Esophagus (tissue), 2 donors: ENCODE results near the gene EHBP1. TPM values are rescaled to one million over a fixed set of nuclear protein-coding genes. Genes with fewer than 3 reads are reported as not detected.

ENCODE experiments used
- H3K27ac ChIP-seq, 2 donors: one replicate each; pipeline ENCODE4 v1.5.1; 2013; ENCODE audit warnings: low read depth in 2 of 2, mild to moderate bottlenecking in 2 of 2, inconsistent platforms in 1 of 2, low read length in 1 of 2, moderate library complexity in 1 of 2
- H3K27me3 ChIP-seq, 2 donors: one replicate each; pipeline ENCODE4 v1.6.1; 2013; ENCODE audit warnings: low read length in 2 of 2, control low read depth in 1 of 2, mild to moderate bottlenecking in 1 of 2; ENCODE audit not compliant: insufficient read depth in 2 of 2, control insufficient read depth in 1 of 2
- H3K36me3 ChIP-seq, 2 donors: one replicate each; pipeline ENCODE4 v1.6.1; 2013; ENCODE audit warnings: low read length in 1 of 2; ENCODE audit not compliant: control insufficient read depth in 2 of 2, insufficient read depth in 2 of 2
- H3K4me1 ChIP-seq, 2 donors: one replicate each; pipeline ENCODE4 v1.6.1; 2013; ENCODE audit warnings: low read length in 1 of 2; ENCODE audit not compliant: control insufficient read depth in 2 of 2, insufficient read depth in 2 of 2
- H3K4me3 ChIP-seq, 2 donors: one replicate each; pipeline ENCODE4 v1.5.1; 2013; ENCODE audit warnings: low read length in 2 of 2, mild to moderate bottlenecking in 2 of 2, low read depth in 1 of 2, moderate library complexity in 1 of 2
- H3K9me3 ChIP-seq, 2 donors: one replicate each; pipeline ENCODE4 v1.6.1; 2013; ENCODE audit warnings: mild to moderate bottlenecking in 2 of 2, low read depth in 1 of 2, low read length in 1 of 2, moderate library complexity in 1 of 2; ENCODE audit not compliant: control insufficient read depth in 2 of 2, insufficient read depth in 1 of 2
- WGBS, 2 donors: extraction: QIAGEN DNeasy Blood & Tissue Kit; methylation state at CpG; one replicate each; pipeline ENCODE4 v1.1.7; 2013; 5-methylcytosine and 5-hydroxymethylcytosine counted together
- polyA plus RNA-seq, 2 donors: library from polyadenylated mRNA; stranded (reverse); fragments of 200-250 nt; gene quantifications; one replicate each; pipeline ENCODE4 v1.2.3, GENCODE V29; 2013
- donor health status: healthy with polysubstance abuse.
- donor health status: Bipolar disorder and iron deficiency.

EHBP1 gene
- polyA plus RNA-seq, 2 donors, result 14.1 to 28.9 TPM

DNA sequence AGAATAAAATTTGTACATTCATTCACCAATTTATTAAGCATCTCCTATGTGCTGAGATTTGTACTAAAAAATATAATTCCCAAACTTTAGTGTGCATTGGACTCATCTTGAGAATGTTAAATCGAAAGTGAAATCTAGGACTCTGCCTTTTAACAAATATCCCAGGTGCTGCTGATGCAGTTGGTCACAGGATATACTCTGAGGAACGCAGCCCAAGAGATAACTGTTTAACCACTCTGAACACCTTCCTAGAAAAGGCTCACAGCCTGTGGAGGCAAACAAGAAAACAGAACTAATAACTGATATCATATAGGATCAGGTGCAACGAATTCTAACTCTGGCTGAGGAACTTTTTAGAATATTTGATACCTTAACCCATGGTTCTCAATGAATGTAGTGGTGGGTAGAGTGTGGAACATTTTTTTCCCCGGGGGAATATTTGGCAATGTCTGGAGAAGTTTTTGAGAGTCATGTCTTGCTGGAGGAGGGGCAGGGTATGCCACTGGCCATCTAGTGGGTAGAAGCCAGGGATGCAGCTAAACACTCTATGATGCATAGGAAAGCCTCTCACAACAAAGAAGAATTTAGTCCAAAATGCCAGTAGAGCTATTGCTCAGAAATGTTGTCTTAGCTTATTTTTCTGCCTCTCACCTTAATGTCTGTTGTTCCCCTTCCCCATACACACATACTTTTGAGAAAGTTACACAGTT lies 96.5 kb downstream of the EHBP1 start:
- no peak overlapping the region for H3K27ac ChIP-seq
- 66 to 86% methylated on average over 4 of the region's 4 CpGs for WGBS, 2 donors
- H3K4me3 ChIP-seq, result no peak overlapping the region
- H3K36me3 ChIP-seq, result peaks cover 0 to 2% of the 10 kb centered on the region in 2 donors
- H3K4me1 ChIP-seq, result no peaks in the 10 kb centered on the region
- H3K9me3 ChIP-seq, result no peaks in the 10 kb centered on the region
- no peaks in the 10 kb centered on the region for H3K27me3 ChIP-seq

DNA sequence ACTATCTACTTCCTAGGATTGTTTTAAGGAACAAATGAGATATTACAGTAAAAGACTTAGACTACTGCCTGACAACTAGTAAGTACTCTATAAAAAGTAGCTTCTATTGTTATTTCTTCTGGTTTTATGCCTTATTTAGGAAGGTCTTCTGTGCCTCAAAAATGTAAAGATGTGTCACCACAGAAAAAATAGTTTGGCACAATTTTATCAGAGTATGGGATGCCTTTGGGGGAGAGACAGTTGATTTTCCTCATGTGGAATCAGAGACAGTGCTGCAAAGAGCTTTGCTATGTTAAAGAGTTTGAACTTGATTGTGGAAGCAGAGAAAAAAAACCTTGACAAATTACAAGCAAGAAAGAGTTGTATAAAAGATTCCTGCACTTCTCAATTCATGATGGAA lies 98.4 kb downstream of the EHBP1 start:
- no peaks in the 10 kb centered on the region for H3K9me3 ChIP-seq
- H3K27ac ChIP-seq, result no peak overlapping the region
- H3K4me3 ChIP-seq, result no peak overlapping the region
- peaks cover 0 to 2% of the 10 kb centered on the region in 2 donors for H3K36me3 ChIP-seq
- H3K4me1 ChIP-seq, result no peaks in the 10 kb centered on the region
- no peaks in the 10 kb centered on the region for H3K27me3 ChIP-seq

DNA sequence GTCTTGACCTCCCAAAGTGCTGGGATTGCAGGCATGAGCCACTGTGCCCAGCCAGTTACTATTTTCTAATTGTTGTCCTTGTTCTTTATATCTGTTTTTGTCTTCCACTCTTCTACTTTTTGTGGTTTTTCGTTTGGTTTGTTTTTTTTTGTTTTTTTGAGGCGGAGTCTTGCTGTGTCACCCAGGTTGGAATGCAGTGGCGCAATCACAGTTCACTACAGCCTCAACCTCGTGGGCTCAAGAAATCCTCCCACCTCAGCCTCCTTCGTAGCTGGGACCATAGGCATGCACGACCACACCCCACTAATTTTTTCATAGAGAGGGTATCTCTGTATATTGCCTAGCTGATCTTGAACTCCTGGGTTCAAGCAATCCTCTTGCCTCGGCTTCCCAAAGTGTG lies 100.7 kb downstream of the EHBP1 start:
- peaks cover 0 to 2% of the 10 kb centered on the region in 2 donors for H3K36me3 ChIP-seq
- no peaks in the 10 kb centered on the region for H3K4me1 ChIP-seq
- no peaks in the 10 kb centered on the region for H3K27me3 ChIP-seq
- no peaks in the 10 kb centered on the region for H3K9me3 ChIP-seq
- no peak overlapping the region for H3K4me3 ChIP-seq
- 92 to 93% methylated on average over 7 of the region's 7 CpGs for WGBS, 2 donors
- H3K27ac ChIP-seq, result no peak overlapping the region

DNA sequence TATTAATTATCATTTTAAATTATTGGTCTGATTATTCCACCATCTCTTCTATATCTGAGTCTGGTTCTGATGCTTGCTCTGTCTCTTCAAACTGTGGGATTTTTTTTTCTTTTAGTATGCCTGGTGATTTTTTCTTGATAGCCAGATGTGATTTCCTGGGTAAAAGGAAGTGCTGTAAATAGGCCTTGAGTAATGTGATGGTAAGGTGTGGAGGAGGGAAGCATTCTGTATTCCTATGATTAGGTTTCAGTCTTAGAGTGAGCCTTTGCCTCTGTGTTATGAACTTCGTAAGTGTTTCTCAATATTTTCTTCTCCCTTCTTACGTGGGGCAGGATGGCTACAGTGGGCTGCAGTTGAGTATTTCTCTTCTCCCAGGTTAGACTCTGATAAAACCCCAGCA lies 103.0 kb downstream of the EHBP1 start:
- 95 to 100% methylated on average over 2 of the region's 2 CpGs for WGBS, 2 donors
- H3K4me3 ChIP-seq, result no peak overlapping the region
- no peaks in the 10 kb centered on the region for H3K9me3 ChIP-seq
- peaks cover 0 to 2% of the 10 kb centered on the region in 2 donors for H3K36me3 ChIP-seq
- no peaks in the 10 kb centered on the region for H3K27me3 ChIP-seq
- H3K27ac ChIP-seq, result no peak overlapping the region
- H3K4me1 ChIP-seq, result peaks cover 3 to 6% of the 10 kb centered on the region in 2 donors

DNA sequence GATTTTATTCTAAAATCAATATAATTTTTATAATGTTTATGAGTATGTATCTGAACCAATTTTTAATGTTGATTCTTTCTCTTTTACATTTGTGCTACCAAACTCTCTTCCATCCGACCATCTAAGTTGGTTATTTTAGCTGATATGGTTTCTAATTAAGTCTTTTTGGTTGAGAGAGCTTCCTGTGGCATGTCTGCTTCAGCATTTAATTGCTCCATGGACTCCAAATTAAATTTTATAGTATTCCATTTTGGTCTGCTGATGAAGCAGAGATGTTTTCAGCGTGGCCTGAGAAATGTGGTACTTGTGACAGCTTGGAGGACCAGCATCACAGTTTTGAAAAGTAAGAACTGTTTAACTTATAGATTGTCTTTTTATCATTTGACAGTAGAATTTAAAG lies 105.6 kb downstream of the EHBP1 start:
- 93 to 95% methylated on average over 2 of the region's 2 CpGs for WGBS, 2 donors

DNA sequence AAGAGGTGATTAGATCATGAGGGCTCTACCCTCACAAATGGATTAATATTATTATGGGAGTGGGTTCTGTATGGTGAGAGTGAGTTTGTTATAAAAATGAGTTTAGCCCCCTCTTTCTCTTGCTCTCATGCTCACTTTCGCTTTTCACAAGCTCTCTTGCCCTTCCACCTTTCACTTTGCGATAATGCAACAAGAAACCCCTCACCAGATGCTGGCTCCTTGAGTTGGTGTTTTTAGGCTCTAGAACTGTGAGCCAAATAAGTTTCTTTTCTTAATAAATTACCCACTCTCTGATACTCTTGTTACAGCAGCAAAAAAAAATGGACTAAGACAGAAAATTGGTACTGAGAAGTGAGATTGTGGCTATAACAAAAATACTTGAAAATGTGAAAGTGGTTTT lies 106.5 kb downstream of the EHBP1 start:
- Histone ChIP-seq H3K4me1 (peaks cover 3 to 6% of the 10 kb centered on the region in 2 donors), H3K4me3 (no peak overlapping the region), H3K27ac (no peak overlapping the region), H3K36me3 (no peaks in the 10 kb centered on the region), H3K27me3 (no peaks in the 10 kb centered on the region), H3K9me3 (no peaks in the 10 kb centered on the region)
- 97 to 100% methylated on average over 2 of the region's 2 CpGs for WGBS, 2 donors

More for the DNA sequence above, 105.6 kb downstream of the EHBP1 start:
- H3K4me3 ChIP-seq, result no peak overlapping the region
- H3K4me1 ChIP-seq, result peaks cover 3 to 6% of the 10 kb centered on the region in 2 donors
- H3K27me3 ChIP-seq, result no peaks in the 10 kb centered on the region
- no peak overlapping the region for H3K27ac ChIP-seq
- no peaks in the 10 kb centered on the region for H3K9me3 ChIP-seq
- H3K36me3 ChIP-seq, result peaks cover 0 to 2% of the 10 kb centered on the region in 2 donors

DNA sequence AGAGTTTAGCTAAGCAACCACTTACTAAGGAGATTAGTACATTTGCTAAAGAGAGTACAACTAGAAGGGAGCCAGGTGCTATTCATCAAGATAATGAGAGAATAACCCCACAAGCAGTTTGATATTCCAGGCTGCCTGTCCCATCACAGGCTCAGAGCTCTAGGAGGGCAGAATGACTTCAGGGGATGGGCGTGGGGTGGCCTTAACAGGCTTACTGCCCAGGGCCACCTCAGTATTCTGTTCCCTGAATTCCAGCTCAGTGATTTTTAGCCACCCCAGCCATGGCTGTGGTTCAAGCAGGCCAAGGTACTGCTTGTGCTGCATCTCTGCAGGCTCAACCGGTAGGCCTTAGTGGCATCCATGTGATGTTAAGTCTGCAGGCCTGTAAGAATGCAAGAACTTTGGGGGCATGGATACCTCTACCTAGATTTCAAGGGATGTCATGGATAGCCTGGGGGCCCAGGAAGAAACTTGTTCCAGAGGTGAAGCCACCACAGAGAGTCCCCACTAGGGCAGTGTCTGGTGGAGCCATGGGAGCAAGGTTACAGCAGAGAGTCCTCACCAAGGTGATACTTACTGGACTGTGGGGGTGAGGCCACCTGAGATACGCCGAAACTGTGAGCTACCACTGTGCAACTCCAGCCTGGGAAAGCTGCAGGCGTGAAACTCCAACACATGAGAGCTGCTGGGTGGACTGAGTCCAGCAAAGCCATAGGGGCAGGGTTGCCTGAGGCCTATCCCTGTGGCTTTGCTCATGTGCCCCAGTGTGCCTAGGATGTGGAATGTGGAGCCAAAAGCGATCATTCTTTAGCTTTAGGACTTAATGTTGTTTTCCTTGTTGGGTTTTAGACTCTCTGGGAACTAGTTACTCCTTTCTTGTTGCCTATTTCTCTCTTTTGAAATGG lies 107.7 kb downstream of the EHBP1 start:
- no peak overlapping the region for H3K27ac ChIP-seq
- H3K4me1 ChIP-seq, result peaks cover 3 to 6% of the 10 kb centered on the region in 2 donors
- no peaks in the 10 kb centered on the region for H3K9me3 ChIP-seq
- H3K36me3 ChIP-seq, result no peaks in the 10 kb centered on the region
- H3K27me3 ChIP-seq, result no peaks in the 10 kb centered on the region
- no peak overlapping the region for H3K4me3 ChIP-seq
- 79 to 82% methylated on average over 6 of the region's 6 CpGs for WGBS, 2 donors

DNA sequence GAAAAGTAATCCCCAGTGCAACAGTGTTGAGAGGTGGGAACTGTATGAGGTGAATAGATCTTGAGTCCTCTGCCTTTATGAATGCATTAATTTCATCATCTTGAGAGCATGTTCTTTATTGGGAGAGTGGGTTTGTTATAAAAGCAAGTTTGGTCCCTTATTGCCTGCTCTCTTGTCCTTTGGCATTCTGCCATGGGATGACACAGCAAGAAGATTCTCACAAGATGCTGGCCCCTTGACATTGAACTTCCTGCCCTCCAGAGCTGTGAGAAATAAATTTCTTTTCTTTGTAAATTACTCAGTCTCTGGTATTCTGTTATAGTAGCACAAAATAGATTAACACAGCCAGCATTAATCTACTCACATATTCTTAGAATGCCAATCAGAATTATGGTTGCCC lies 108.6 kb downstream of the EHBP1 start:
- H3K4me3 ChIP-seq, result no peak overlapping the region
- H3K4me1 ChIP-seq, result peaks cover 3 to 6% of the 10 kb centered on the region in 2 donors
- no peaks in the 10 kb centered on the region for H3K9me3 ChIP-seq
- no peaks in the 10 kb centered on the region for H3K27me3 ChIP-seq
- H3K27ac ChIP-seq, result no peak overlapping the region
- H3K36me3 ChIP-seq, result no peaks in the 10 kb centered on the region

DNA sequence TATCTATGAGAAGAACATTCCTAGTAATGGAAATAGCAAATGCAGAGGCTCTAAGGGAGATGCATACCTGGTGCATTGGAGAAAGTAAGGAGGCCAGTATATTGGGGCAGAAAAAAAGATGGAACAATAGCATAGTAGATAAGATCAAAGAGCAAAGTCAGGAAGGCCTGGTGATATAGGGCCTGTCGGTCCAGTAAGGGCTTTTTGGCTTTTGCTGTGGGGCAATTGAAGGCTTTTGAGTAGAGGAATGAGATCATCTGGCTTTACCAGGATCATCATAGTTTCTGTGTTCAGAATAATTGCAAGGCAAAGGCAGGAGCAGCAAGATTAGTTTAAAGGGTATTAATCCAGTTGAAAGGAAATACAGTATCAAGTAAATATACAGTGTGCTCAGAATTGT lies 111.8 kb downstream of the EHBP1 start:
- Histone ChIP-seq H3K27ac (no peak overlapping the region), H3K36me3 (no peaks in the 10 kb centered on the region), H3K4me1 (peaks cover 3 to 6% of the 10 kb centered on the region in 2 donors), H3K9me3 (no peaks in the 10 kb centered on the region), H3K27me3 (no peaks in the 10 kb centered on the region), H3K4me3 (no peak overlapping the region)
- 58 to 72% methylated on average over 1 of the region's 1 CpG for WGBS, 2 donors
